Activated CD8-positive, alpha-beta memory T cell treated with anti-CD3 and anti-CD28 coated beads, Interleukin-2, amount 50 U/mL, for 48 hours (primary cell): Measurements from ENCODE around the gene EFR3B.
A peak's percentile ranks its signal among the peaks of the same experiment; 100 is the strongest.
"Not testable (repeated sequence)": the region's sequence is repeated elsewhere in the genome, so short reads cannot be mapped to it uniquely, and the experiment has no call there.

Experiments used
- DNase-seq: peaks from one replicate; pipeline ENCODE4 v3.0.0-alpha.2; 2020

EFR3B gene, protein sequence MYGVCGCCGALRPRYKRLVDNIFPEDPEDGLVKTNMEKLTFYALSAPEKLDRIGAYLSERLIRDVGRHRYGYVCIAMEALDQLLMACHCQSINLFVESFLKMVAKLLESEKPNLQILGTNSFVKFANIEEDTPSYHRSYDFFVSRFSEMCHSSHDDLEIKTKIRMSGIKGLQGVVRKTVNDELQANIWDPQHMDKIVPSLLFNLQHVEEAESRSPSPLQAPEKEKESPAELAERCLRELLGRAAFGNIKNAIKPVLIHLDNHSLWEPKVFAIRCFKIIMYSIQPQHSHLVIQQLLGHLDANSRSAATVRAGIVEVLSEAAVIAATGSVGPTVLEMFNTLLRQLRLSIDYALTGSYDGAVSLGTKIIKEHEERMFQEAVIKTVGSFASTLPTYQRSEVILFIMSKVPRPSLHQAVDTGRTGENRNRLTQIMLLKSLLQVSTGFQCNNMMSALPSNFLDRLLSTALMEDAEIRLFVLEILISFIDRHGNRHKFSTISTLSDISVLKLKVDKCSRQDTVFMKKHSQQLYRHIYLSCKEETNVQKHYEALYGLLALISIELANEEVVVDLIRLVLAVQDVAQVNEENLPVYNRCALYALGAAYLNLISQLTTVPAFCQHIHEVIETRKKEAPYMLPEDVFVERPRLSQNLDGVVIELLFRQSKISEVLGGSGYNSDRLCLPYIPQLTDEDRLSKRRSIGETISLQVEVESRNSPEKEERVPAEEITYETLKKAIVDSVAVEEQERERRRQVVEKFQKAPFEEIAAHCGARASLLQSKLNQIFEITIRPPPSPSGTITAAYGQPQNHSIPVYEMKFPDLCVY

DNA sequence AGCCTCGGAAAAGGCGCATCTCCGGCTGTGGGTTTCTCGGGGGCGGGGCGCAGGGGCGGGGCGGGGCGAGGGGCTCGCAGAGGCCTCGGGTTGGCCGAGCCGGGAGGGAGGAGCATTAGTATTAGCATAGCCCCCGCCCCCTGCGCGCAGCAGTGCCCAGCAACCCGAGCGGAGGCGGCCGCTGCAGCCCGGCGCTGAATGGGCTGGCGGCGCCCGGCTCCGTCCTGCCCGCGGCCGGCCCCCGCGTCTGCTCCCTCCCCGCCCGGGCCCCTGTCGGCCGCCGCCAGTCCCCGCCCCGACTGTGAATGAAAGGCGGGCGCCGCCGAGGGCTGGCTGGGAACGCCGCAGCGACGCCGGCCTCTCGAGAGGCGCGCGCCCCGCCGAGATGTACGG, at the start of gene EFR3B:
TSS of gene EFR3B (plus strand) at position 149 of the 393 bp plus-strand sequence. CDS start at position 386, 237 bp downstream.
- peak; percentile 92 for DNase-seq

DNA sequence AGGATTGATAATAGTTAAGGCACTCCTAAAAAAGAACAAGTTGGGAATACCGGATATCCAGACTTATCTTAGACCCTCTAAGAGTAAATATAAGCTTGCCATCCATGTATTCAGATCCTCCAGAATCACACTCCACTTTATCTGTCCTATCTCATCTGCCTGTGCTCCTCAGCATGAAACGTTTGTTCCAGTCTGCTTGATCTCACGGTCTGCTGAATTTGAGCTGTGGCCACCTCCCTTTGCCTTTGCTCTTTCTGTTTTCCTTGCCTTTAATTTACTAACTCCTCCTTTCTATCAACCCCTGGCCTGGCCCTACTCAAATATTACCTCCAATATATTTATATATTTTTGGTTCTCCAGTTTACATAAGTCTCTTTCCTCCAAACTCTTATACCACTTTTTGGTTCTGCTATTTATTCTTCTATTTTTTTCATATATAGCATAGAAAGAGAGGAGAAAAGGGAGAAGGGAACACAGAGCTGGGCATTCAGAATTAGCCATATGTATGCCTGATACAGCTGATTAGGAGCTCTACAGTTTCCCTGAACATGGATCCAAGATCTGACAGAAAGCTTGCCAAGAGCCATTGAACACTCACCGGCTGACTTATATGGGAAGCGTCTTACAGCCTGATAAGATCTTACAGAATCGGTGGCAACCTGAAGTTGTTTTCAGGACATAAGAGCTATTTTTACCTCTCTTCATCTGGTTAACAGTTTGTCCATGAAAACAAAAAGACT, 48.3 kb upstream of the EFR3B start:
- no peak for DNase-seq

DNA sequence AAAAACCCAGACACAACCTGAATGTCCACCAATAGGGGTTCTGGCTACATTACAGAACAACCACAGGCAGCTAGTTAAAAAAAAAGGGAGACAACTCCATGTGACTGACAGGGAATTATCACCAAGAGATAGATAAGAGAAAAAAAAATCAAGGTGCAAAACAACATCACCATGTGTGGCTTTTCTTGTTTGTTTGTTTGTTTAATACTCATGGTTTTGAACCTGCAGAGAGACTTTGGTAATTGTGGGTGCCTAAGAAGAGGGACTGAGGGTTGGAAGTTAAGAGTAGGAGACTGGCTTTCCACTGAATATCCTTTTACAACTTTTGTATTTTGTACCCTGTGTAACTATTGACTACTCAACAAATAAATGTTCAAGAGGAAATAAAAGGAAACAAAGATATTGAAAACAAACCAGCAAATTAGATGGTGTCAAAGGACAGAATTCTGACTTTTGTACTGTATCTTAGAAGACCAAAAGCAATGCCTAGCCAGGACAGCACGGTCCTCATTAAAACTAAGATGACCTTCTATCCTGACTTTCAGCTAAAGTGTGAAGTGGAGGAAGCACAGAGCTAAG, 47.6 kb upstream of the EFR3B start:
- no peak for DNase-seq

DNA sequence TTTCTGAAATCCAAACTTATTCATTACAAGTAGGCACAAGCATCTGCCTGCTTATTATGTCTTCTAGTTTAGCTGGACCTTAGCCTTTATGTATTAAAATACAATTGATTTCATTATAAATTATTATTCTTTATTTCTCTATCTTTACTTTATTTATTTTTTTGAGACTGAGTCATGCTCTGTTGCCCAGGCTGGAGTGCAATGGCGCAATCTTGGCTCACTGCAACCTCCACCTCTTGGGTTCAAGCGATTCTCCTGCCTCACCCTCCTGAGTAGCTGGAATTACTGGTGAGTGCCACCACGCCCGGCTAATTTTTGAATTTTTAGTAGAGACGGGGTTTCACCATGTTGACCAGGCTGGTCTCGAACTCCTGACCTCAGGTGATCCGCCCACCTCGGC, 42.8 kb upstream of the EFR3B start:
- DNase-seq: not testable (repeated sequence)

DNA sequence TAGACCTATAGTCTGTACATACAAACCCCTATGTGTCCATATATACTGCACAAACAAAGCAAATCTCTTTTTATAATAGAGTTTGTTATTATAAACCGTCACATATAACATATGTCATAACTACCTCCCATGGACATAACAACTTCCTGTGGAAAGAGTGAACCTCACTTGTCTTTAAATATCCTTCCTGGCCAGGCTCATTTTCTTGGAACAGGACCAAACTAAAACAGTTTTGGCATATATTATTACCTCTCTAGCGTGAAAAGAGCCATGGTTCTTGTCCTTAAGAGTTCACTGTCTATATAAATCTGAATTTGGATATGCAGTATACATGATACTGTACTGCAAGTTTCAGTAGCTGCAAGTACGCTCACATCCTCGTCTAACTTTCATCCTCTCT, 41.8 kb upstream of the EFR3B start:
- DNase-seq: no peak

DNA sequence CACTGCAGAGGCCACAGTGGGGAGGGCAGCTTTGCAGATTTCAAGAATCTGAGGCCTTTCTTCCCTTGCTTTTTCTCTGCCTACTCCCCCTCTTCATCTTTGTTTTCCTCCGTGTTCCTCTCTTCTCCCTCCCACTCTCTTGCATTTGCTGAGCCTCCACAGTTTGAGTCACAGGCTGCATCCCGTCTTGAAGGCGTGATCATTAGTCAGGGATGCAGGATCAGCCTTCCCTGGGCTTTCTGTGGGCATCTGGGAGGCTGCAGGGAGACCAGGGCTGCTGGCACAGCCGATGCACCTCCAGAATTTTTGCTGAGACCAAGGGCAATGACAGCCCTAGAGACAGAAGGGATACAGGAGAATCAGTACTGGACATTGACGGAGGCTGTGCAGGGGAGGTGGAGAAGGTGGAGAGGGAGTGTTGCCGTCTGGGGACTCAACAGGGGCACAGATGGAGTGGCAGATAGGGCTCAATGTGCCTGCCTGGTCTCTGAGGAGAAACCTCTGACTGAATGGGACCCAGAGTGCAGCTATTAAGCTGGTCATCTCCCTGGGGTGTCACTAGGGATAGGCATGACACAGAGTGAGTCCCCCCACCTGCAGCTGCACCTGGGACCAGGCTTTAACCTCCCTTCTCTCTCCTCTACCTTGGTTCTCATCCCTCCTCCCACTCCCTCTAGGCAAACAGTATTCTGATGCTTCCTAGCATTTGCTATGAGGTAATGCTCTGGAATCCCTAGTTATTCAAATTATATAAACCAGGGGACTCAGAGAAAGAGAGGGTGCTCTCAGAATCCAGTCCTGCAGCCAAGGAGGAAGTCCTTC, 41.2 kb upstream of the EFR3B start:
- no peak for DNase-seq

DNA sequence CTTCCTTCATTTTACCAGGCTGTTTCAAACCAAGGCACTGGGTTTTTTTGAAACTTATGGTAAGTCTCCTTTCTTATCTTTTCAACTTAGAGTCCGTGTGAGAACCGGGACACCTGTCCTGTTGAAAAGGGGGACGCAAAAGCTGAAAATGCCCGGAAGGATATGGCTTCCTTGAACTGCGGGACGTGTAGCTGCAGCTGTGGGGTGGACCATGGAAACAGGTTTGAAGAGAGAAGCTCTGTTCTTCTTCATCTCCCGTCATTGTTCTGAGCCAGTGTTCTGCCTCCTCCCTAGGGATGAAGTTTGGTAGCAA, 40.6 kb upstream of the EFR3B start:
- no peak for DNase-seq

DNA sequence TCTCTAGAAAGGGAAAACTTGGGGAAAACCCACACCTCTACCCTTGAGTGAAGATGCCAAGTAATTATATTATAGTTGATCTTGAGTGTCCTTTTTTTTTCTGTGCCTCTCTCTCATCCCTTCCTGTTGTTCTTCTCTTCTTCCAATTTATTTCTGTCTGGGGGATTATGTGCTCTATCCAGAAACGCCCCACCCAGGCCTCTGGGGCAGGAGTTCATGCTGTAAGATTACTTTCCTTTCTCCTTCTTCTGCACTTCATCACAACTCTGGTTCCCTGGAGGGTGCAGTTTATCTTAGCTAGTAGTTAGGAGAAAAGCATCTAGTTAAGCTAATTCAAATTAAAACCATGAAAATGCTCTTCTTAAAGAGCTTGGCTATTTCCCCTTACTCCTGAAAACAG, 39.8 kb upstream of the EFR3B start:
- DNase-seq: no peak

DNA sequence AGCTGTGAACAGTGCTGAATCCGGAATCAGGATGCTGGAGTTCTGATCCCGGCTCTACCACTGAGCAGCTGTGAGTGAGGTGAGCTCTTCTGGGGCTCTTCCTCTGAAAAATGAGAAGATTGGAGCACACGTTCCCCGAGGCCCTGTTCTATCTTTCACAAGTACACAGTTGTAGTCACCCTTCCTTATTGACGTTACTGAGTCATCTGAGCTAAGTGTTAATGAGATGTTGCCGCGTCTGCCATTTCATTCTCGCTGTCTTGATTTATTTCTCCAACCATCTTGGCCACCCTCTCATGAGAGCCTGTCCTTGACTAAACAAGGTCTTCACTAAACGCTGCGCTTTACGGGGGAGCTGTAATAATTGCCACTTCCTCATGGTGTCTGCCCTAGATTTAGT, 31.9 kb upstream of the EFR3B start:
- DNase-seq: no peak

DNA sequence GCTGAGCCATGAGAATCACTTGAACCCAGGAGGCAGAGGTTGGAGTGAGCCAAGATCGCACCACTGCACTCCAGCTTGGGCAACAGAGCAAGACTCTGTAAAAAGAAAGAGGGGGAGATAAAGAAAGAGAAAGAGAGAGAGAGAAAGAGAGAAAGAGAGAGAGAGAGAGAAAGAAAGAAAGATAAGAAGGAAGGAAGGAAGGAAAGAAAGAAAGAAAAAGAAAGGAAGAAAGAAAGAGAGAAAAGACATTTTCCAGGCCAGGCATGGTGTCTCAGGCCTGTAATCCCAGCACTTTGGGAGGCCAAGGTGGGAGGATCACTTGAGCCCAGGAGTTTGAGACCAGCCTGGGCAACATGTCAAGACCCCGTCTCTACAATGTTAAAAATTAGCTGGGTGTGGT, 30.5 kb upstream of the EFR3B start:
- DNase-seq: not testable (repeated sequence)

DNA sequence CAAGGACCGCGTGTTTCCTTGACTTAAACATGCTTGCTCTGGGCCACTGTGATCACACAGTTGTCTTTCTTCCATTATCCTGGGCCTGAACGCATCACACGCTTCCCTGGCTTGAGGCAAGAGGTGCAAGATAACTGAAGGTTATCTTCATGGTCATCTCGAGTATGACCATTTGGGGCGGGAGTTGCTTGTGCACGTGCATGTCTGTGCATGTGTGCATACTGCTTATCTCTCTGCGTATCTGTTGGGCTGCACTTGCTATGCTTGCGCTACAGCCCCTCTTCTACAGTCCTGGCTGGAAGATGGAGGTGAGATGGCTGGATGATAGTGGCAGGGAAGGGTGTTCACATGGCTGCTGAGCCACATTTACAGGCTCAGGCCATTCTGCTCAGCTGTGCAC, 27.2 kb upstream of the EFR3B start:
- no peak for DNase-seq

DNA sequence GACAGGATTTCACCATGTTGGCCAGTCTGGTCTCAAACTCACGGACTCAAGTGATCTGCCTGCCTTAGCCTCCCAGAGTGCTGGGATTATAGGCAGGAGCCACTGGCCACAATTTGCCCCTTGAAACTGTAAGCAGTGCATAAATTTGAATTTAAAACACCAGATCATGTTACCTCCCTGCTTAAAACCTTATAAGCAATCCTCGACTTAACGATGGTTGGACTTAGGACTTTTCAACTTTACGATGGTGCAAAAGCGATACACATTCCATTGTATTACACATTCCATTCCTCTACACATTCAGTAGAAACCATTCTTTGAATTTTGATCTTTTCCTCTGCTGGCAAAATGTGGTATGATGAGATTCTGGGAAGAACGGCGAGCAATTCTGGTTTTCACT, 23.2 kb upstream of the EFR3B start:
- DNase-seq: no peak

DNA sequence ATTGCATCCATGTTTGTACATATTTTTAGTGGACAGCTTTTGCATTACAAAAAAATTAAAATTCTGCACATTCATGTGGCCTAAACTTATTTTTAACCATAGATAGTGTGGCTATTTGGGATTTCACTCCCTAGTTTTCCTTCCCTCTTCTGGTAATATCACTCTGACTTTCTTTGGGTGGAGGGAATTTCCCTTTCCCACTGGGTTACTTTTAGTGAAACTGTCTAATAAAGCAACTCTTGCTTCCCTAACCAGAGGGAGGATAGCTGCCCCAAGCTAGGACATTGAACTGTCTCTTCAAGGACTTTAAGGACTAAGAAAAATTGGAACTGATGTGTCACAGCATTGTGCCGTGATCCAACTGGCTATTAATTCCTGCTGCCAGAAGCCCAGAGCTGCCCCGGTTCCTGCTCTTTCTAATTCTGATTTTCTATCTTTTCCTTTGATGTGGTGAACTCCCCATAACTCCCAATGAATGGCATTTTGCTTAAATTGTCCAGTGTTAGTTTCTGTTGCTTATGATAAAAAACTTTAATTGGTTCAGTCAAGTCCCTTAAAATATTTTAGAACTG, 20.0 kb upstream of the EFR3B start:
- DNase-seq: no peak

DNA sequence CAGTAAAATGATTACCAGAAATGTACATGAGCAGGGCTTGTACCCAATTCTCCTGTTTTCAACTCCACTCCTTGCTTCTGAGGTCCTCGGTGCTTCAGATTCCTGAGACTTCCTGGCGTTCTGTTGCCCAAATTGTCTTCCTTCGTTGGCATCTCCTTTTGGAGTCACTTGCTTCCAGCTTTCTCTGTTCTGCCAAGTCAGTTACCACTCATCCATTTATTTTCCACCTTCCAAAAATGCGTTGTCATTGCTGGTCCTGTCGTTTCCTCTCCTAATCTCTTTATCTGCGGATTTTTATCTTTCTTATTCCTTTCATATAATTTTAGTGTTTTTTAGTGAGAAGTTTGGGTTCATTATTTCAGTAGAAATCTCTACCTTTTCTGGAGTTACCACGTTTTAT, 18.5 kb upstream of the EFR3B start:
- no peak for DNase-seq

DNA sequence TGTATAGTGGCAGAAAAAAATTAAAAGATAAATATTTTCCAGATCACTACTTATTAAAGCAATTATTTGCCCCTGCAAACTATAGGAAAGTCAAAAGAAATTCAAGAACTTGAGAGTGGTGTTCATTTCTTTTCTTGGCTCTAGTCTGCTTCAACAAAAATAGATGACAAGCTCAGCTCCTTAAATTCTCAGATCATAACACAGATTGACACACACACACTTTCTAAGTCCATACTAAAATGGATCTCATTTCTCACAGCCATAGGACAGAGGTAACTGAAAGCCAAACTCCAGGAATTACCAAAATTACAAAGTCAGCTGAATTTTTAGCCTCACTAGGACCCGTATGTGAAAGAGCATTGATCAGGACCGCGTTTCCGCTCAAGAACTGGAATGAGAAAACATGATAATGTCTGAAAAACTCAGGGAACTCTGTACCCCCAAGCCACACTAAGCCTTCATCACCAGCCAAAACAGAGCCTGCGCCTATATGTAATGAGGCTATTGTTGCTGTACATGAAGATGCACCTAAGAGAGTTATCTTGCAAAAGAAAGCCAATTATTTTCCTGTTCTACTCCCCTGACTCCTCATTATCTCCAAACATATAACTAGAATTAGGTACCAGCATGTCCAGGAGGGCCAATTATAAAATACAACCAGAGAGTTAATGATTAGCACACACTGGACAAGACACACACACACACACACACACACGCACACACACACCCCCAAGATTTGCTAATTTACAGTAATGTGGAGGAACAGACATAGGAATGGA, 16.5 kb upstream of the EFR3B start:
- DNase-seq: no peak

DNA sequence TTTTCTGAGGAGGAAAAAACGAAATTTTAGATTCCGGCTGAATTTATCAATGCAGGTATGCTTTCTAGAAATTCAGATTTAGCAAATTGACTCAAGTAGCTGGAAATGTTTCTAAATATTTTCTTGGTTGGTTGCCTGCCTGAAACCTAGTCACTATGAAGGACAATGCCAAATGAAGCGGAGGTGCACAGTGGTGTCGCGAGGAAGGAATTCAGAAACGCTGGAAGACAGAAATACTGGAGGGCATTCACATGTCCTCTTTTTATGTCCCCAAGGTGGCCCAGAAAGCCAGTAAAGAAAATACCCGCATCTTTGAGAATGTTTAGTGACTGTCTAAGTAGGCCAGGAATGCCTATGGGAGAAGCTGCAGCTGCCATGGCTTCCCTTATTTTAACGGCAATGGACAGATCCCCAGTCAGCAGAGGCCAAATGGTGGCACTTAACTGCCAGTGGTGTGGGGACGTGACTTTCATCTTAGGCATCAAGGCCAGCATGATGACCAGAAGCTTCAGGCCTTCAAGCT, 15.8 kb upstream of the EFR3B start:
- no peak for DNase-seq

DNA sequence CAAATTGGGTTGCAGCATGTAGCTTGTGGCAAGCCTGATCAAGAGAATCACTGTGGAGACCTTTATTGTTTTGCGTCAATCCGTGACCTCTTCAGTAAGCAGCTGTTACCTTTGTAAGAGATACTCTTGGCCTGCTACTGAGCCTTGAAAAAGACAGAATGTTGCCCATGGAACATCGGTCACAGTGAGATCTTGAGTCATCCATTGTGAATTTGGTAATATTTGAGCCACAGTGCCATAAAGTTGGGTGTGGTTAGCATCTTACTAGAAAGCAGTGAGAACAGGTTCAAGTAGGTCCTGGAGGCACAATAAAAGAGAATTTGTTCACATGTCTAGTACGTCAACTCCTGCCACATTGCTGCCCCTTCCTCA, 12.7 kb upstream of the EFR3B start:
- DNase-seq: no peak

DNA sequence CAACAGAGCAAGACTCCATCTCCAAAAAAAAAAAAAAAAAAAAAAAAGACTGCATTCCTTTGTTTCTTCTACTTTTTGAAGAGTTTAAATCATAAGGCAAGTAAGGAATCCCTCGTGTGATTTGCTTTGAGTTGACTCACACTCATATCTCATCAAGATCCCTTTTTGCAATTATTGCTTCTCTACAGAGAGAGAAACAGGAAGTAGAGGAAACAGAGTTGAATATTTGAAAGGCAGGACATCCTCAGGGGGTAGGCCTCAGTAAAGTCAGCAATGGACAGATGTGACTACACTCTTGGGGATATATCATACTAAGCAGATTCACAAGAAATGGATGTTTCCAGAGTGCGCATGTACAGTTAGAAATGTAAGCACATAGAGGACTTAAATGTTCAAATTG, 11.2 kb upstream of the EFR3B start:
- no peak for DNase-seq

DNA sequence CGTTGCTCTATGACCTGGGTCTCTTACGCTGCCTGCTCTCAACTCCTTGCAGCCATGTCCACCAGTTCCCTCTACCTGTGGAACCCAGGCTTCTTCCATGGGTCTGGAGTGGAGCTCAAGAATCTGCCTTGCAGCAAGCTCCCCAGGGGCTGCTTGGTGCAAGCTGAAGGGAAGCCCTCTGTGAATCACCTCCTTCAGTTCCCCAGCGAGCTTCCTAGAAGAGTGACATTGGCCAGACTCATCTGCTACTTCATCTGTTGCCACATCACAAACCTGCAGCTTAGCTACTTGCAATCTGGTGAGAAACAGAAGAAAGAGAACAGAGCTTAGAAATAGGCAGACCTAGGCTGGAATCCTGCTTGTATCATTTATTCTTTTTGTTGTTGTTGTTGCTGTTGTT, 9.8 kb upstream of the EFR3B start:
- no peak for DNase-seq

DNA sequence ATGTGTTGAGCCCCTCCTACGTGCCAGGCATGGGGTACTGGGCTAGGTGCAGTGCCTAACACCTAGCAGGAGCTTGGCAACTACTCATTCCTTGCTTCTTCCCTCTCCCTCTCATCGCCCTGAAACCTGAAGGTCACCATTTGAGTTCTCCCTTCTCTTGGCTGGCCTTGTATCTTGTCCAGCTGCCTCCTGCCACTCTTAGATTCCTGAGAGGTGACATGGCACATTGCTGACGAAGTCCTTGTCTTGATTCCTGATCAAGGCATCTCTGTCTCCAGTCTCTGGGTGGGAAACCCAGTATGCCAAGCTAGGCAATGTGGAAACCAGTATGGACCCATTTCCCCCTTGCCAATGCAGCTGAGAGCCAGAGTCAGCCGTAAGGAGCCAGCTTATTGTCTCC, 9.0 kb upstream of the EFR3B start:
- no peak for DNase-seq

DNA sequence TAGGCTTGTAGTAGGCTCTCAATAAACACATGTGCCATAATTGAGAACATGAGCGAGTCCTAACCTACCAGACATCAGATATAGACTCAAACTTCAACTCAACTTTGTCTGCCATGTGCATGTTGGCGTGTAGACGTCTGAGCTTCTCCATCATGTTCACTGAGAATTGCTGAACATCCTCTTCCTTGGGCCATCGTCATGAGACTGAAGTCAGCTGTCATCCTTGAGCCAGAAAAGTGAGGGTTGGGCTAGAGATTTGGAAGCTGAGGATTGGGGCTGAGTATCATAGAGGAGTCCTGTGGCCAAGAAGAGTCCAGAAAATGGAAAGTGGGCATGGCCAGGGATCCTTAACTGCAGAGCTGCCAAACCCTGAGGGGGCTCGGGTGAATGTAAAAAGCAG, 7.8 kb upstream of the EFR3B start:
- no peak for DNase-seq
